Activated naive CD4-positive, alpha-beta T cell treated with anti-CD3 and anti-CD28 coated beads, Interleukin-2, amount 50 U/mL, for 72 hours (primary cell): ENCODE measurements around the gene KRT78. TPM values are rescaled to one million over a fixed set of nuclear protein-coding genes. Genes with fewer than 3 reads are reported as not detected.
A peak's percentile ranks its signal among the peaks of the same experiment; 100 is the strongest.

Experiments
- ATAC-seq, 2 donors: fragments of 150-1000 bp; cut with Tn5 transposase; 2 replicates each; pipeline ENCODE4 v1.10.0; 2021; ENCODE audit warnings: mild to moderate bottlenecking in 2 of 2, moderate library complexity in 2 of 2
- DNase-seq, 2 donors: peaks; one replicate each; pipeline ENCODE4 v3.0.0; 2021 to 2022; ENCODE audit warnings: low spot score in 2 of 2
- H3K27ac Mint-ChIP-seq, 2 donors: one replicate each; pipeline ENCODE4 v1.8.0; 2022; ENCODE audit warnings: mild to moderate bottlenecking in 2 of 2, mixed read lengths in 2 of 2
- H3K36me3 Mint-ChIP-seq, 2 donors: one replicate each; pipeline ENCODE4 v1.8.0; 2022; ENCODE audit warnings: mixed read lengths in 2 of 2
- H3K9me3 Mint-ChIP-seq, 2 donors: one replicate each; pipeline ENCODE4 v1.8.0; 2022; ENCODE audit warnings: mixed read lengths in 2 of 2
- total RNA-seq, 2 donors: library from RNA; stranded (reverse); gene quantifications; one replicate each; pipeline ENCODE4 v1.2.3, GENCODE V29; 2022

The KRT78 gene
- total RNA-seq, 2 donors from 2014 or later, result not detected

DNA sequence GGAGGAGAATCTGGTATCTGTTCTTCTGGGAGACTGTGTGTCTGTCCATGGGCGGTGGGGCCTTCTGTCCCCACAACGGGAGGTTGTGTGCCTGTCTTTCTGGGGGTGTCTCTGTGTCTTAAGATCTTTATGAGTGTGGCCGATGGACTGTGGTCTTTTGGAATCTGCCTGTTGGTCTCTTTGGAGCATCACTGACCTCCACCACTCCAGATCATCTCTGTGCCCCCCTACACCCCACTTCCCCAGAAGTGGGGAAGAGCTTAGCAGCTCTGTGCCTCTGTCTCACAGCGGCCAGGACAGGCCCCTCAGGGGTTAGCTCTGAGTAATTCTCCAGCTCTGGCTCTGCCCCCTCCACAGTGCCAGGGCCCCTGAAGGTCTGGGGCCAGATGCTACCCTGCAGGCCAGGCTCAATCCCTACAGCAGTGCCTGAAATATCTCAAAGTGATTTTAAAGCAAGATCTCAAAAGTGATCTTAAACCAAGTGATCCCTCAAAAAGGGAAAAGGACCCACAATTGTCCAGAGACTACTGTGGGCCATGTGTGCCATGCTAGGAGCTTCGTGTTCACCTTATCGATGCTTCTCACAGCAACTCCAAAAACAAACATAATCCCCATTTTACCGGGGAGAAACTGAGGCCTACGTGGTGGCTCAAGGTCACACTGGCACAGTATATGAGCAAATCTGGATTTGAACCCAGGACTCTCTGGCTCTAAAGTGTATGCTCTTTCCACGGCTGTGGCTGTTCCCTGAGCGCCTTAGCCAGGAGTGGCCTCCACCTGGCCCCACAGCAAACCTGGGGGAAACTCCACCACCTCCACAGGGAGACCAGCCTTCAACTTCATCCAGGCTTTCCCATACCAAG is 26.0 kb upstream of the KRT78 start:
- Mint-ChIP-seq H3K9me3 (no peaks in the 10 kb centered on the region), H3K36me3 (no peaks in the 10 kb centered on the region), H3K27ac (peak overlapping the region in 1 of 2 donors; percentile 31)
- no peak for ATAC-seq
- no peak for DNase-seq

DNA sequence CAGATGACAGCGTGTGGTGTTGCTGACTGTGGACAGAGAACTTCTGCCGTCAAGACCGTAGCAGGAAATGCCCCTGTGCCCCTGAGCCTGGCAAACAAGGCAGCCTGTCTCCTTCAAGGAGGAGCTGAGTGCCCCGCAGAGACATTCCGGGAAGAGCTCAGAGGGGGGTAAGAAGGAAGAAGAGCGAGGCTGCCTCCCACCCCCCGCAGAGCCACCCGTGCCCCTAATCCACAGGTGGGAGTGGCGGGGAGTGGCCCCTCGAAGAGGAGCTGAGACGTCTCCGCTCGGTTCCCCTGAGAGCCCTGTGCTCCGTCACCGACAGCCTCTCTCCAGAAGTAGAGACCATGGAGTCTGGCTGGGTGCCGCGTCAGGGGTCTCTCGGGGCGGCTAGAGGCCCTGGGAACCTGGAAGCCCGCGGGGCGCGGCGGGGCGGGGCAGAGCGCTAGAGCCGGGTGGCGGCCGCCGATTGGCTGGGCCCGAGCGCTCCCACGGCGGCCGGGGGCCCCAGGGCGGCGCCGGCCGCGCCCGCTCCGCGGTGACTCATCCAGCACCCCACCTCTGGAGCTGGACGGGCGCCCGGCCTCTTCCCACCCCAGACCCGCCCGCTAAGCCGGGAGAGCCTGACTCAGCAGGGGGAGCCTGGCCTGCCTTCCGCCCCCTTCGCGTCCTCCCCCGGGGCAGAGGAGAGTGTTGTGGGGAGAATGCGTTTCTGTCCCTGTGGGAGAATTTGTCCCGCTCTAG is 25.2 kb upstream of the KRT78 start:
- peak; percentile 76 to 92 for ATAC-seq
- Mint-ChIP-seq H3K27ac (peak overlapping the region; percentile 6 to 50), H3K9me3 (no peaks in the 10 kb centered on the region), H3K36me3 (no peaks in the 10 kb centered on the region)
- DNase-seq, result peak in 1 of 2 donors; percentile 67

DNA sequence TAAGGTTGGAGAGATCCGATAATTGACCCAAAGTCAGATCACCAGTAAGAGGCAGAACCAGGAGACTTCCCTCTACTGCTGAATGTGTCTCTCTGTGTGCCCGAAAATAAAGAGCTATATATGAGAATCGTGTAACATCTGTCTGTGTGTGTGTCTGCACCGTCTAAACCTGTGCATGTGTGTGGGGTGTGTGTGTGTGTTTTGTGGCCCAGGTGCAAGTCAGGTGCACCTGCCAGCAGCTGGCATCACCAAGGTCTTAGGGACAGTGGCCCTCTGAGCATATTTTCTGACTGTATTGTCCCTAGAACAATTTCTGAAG is 24.7 kb upstream of the KRT78 start:
- ATAC-seq (no peak), DNase-seq (no peak)
- peak overlapping the region; percentile 6 to 50 for H3K27ac Mint-ChIP-seq
- no peaks in the 10 kb centered on the region for H3K9me3 Mint-ChIP-seq
- H3K36me3 Mint-ChIP-seq, result no peaks in the 10 kb centered on the region

DNA sequence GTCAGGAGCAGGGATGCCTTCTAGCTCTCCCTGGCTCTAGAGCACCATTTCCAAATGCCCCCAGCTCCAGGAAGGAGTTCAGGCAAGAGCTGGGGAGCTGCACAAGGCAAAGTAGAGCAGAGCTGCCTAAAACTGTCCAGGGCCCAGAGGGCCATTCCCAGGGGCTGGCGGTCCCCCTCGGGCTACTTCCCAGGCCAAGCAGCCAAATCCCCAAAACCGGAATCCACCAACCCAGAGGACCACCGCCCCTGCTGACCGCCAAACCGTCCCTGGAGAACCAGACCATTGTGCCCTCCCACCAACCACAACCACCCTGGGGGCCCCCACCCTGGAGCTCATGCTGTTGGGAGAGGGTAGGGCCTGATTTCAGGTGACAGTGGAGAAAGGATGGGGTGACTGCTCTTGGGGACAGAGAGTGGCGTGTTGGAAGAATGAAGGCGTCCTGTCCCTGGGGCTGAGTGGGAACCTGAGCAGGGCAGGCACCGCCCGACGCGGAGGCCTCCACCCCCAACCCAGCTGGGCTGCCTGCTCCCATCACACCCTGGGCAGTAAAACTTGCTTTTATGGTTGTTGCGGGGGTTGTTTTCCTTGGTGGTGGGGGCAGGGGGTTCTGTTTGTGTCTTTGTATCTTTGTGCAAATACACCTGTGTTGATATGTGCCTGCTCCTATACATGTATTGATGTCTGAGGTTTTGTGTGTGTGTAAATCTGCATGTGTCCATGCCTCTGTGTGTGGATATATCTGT is 24.0 kb upstream of the KRT78 start:
- H3K36me3 Mint-ChIP-seq, result no peaks in the 10 kb centered on the region
- no peaks in the 10 kb centered on the region for H3K9me3 Mint-ChIP-seq
- ATAC-seq (no peak), DNase-seq (no peak)
- no peak overlapping the region for H3K27ac Mint-ChIP-seq

DNA sequence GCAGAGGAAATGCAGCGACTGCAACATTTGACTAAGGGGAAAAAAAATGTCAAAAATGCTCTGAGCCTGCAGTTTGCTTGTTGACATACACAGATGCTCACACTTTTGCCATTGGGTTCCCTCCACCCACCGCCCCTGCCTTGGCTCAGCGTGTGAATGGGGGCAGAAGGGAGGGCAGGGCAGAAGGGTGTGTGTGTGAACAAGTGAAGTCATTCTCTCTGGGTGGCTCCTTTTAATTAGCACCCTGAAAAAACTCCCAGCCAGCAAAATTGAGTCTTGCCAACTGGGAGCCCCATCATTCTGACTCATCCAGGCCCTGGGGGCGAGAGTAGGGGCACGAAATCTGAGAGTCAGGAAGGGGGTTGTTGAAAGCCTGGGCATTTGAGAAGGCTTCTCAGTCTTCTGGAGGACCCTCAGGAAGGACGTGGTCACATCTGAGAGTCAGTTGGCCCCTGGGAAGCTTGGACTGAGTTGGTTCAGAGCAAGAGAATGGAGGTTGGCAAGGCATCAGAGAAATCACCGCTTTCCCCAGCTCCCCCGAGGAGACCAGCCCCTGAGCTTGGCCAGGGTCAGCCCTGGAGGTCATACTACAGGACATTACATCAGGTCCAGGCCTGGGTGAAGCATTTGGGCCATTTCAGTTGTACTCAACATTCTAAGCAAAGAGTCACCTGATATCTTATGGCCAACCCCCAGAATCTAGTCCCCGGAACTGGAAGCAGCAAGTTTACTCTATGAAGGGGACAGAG is 22.7 kb upstream of the KRT78 start:
- Mint-ChIP-seq H3K9me3 (no peaks in the 10 kb centered on the region), H3K27ac (no peak overlapping the region), H3K36me3 (no peaks in the 10 kb centered on the region)
- DNase-seq (no peak), ATAC-seq (no peak)

DNA sequence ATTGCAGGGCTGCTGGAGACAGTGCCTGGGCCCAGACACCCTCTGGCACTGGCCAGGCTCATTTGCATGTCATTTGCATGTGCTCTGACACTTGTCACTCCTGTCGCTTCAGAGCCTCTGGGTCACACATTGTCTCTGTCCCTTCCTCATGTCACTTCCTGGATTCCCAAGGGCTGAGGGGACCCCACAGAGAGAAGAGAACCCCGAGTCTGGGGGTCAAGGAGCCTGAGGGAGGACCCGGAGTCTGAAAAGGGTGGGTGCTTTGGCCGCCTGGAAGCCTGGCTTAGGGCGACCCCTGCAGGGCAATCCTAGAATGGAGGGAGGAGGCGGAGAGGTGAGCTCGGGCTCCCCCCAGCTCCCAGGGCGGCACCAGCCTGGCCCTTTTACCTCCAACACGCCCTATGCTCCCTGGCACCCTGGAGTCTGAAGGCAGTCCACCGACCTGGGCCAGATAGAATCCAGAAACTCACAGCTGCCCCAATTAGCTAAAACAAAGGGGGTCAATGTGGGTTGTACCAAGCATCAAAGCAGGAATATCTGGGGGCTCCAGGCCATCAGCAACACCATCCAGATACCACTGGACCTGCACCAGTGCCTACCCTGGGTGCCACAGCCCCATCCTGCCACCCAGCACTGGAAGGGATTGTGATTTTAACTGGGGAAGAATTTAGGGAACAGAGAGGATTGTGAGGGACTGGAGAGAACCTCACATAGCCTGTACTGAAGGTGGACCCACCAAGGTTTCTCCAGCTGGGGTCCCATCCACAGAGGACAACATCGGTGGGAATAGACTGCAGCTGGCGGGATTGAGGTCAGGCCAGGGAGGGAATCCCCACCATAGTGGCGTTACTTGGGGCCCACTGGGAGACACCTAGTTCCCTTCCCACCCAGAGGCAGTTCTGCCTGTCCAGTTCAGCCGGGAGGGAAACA is 21.8 kb upstream of the KRT78 start:
- H3K36me3 Mint-ChIP-seq, result no peaks in the 10 kb centered on the region
- peak; percentile 67 to 71 for ATAC-seq
- no peak overlapping the region for H3K27ac Mint-ChIP-seq
- DNase-seq, result peak; percentile 63 to 92
- H3K9me3 Mint-ChIP-seq, result no peaks in the 10 kb centered on the region

DNA sequence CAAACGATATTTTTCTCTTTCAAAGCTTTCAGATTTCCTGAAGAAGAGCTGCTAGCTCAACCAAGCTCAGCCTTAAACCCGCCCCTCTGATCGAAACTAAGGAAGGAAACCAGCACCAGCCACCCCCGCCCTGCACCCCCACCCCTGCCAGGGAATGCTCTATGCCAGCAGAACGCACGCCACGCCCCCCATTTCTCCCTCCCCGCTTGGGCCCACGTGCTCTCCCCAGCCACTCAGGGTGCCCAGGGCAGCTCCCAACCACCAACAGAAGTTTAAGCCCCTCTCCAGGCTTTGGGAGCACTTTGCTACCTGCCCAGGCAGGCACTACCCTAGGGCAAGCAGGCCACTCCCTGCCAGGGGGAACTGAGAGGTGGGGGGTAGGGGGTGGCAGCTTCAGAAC is 18.8 kb upstream of the KRT78 start:
- Mint-ChIP-seq H3K27ac (peak overlapping the region in 1 of 2 donors; percentile 71), H3K9me3 (no peaks in the 10 kb centered on the region), H3K36me3 (no peaks in the 10 kb centered on the region)
- DNase-seq (no peak), ATAC-seq (no peak)

DNA sequence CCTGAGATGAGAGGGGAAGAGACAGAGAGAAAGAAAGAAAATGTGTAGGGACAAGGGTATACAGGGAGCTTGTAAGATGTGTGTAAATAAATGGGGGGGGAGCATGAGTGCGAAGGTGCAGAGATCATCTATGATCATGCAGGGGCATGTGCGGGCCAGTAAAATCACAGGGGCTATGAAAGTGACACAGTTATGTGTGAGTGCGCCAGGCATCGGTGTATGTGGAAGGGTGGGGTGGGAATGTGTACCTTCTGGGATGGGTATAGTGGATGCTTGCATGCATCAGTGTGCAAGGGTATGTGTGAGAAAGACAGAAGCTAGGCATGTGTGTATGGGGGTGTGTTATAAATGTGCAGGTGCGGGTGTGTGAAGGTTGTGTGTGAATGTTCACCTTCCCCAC is 18.4 kb upstream of the KRT78 start:
- H3K9me3 Mint-ChIP-seq, result no peaks in the 10 kb centered on the region
- no peak for ATAC-seq
- H3K36me3 Mint-ChIP-seq, result no peaks in the 10 kb centered on the region
- H3K27ac Mint-ChIP-seq, result peak overlapping the region; percentile 61 to 71
- DNase-seq, result no peak

DNA sequence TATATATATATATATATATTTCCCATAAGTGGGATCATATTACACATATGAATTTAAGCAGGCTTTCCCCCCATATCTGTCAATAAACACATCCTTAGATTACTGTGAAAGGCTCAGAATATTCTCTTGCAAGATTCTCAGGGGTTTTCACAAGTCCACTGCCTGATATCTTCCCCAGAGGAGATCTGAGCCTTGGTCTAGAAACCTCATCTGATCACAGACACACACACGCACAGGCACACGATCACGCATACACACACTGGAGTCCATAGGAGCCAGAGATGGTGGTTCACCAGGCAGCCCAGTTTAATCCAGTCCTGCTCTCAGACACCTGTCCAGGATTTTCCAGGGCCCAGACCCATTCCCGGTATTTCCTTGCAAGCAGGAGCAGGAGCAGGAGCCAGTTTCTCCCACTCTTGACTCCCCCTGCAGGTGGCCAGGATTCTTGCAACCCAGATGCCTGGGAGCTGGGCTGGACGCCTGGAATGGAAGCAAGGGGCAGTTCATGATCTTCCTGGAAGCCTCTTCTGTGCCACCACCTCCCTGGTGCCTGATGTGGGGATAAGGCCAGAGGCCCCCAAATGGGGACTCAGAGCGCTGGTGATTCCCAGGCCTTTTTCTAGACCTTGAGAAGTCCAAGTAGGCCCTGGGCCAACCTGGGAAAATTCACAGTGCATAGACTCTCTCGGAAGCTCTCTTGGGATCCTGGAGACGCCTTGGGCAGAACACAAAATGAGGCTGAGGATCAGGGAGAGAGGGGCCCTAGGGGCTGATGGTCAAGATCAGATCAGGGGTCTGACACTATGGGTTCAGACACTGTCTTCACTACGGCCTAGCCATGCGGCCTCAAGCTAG is 16.5 kb upstream of the KRT78 start:
- no peaks in the 10 kb centered on the region for H3K36me3 Mint-ChIP-seq
- H3K9me3 Mint-ChIP-seq, result no peaks in the 10 kb centered on the region
- no peak overlapping the region for H3K27ac Mint-ChIP-seq
- DNase-seq (peak in 1 of 2 donors; percentile 33), ATAC-seq (no peak)

DNA sequence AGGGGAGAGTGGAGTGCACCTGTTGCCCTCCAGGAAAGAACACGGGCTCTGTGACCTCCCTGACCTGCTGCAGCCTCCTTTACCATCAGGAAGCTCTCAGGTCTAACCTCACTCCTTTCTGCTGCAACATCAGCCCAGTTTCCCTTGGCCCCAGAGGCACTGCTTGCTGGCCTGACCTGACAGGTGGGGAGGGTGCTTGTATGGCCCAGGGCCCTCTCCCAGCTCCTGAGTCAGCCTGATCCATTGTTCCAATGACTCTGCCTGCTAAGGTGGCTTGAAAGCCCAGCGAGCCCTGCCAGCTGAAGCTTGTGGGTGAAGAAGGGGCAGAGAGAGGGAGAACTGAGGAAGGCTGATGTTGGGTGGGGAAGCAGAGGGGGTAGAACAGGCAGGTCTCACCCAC is 13.2 kb upstream of the KRT78 start:
- ATAC-seq, result no peak
- no peak for DNase-seq
- H3K9me3 Mint-ChIP-seq, result no peaks in the 10 kb centered on the region
- no peaks in the 10 kb centered on the region for H3K36me3 Mint-ChIP-seq
- H3K27ac Mint-ChIP-seq, result peak overlapping the region in 1 of 2 donors; percentile 85

DNA sequence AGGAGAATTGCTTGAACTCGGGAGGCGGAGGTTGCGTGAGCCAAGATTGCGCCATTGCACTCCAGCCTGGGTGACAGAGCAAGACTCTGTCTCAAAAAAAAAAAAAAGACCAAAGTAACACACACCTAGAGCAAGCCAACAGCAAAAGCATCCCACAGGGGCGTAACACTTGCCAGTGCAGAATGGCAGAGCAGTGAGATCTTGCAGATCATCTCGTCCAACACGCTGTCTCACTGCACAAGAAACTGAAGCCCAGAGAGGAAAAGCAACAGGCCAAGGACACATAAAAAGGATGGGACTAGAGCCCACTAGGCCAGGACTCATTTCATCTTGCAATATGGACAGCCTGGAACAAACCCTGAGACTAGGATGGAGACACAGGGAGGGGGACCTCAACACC is 12.7 kb upstream of the KRT78 start:
- DNase-seq, result no peak
- ATAC-seq, result no peak
- Mint-ChIP-seq H3K36me3 (no peaks in the 10 kb centered on the region), H3K27ac (no peak overlapping the region), H3K9me3 (no peaks in the 10 kb centered on the region)

DNA sequence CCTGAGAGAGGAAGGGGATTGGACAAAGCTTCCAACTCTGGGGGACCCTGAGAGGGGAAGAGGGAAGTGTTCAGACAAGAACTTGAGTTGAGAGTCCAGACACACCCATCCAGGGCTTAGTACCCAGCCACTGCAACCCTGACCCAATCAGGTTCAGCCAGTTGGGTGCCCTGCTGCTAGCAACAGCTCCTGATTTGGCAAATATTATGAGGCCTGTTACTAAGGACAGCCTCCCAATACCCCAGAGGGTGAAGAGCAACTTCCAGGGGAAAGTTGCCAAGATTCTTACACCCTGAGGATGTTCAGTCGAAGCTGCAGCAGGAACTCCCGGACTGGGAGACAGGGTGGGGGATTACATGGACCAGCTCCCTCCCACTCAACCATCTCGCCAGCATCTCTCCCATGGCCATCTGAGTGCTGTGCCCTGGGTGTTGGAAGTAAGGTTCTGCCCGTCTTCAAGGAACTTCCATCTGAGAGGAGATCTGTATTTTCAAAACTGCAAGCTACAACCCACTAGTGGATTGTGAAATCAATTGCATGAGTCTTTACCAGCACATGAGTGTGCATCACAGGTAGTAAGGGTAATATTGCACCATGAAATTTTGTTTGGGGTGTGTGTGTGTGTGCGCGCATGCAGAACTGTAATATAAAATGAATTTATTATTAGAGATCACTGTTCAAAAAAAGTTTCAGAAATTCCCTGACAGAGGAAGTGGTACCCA is 11.5 kb upstream of the KRT78 start:
- DNase-seq, result no peak
- Mint-ChIP-seq H3K9me3 (no peaks in the 10 kb centered on the region), H3K27ac (no peak overlapping the region), H3K36me3 (no peaks in the 10 kb centered on the region)
- ATAC-seq, result no peak

DNA sequence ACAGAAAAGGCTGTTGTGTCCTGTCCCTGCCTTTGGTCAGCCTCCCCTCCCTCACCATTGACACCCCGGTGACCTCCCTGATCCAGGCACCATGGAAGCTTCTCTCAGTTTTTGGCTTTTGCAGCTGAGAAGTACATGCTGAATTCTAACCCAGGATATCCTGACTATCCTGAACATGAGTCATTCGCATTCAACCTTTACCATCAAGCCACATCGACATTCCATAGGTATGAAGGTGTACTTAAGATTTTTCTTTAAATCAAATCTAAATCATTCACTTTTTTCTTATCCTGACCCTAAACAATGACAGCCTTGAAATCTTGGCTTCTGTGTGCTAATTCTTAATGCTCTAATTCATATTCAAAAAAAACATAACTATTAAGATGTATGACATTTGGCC is 8.7 kb upstream of the KRT78 start:
- no peaks in the 10 kb centered on the region for H3K36me3 Mint-ChIP-seq
- H3K27ac Mint-ChIP-seq, result no peak overlapping the region
- no peaks in the 10 kb centered on the region for H3K9me3 Mint-ChIP-seq
- ATAC-seq, result no peak
- no peak for DNase-seq

DNA sequence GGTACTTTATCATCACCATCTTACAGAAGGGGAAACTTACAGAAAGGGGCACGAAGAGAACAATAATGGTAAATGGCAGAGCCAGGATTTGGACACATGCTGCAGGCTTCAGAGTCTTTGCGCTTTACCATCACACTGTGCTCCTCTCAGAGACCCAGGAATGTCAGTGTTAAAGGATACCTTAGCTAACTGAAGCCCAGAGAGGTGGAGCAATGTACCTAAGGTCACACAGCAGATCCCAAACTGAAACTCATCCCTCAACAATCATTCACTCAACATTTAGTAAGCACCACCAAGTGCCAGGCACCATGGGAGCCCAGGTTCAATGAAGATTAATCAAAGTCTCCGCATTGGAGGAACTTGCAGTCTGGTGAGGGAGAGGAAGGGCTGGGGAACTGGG is 8.0 kb upstream of the KRT78 start:
- no peak for DNase-seq
- Mint-ChIP-seq H3K36me3 (no peaks in the 10 kb centered on the region), H3K9me3 (no peaks in the 10 kb centered on the region), H3K27ac (no peak overlapping the region)
- no peak for ATAC-seq
